HepG2 (cell line): Measurements from ENCODE around the gene NCS1. TPM values are rescaled to one million over a fixed set of nuclear protein-coding genes. Genes with fewer than 3 reads are reported as not detected.

Source experiments
- ATAC-seq: fragments of 200-7000 bp; cut with Tn5 transposase; 3 replicates; pipeline ENCODE4 v1.9.1; 2020; ENCODE audit warnings: mild to moderate bottlenecking, moderate library complexity
- BruUV-seq: library from RNA; stranded (reverse); fragments of 400-500 nt; replicated peaks from 2 replicates; lab custom pipeline; 2021; lab: Mats Ljungman, UMichigan
- CTCF ChIA-PET: fragments of 300-600 bp; formaldehyde crosslinking; extraction: SDS; loops from one replicate; lab custom pipeline; 2021; ENCODE audit warnings: low total read pairs, inconsistent platforms, low intra/inter-chr PET ratio; lab: Yijun Ruan, JAX
- POLR2A ChIA-PET: fragments of 350-600 bp; sonication (Branson Sonifier 250); formaldehyde crosslinking; loops from one replicate; lab custom pipeline; 2020; ENCODE audit warnings: antibody characterized with exemption, inconsistent platforms; lab: Yijun Ruan, JAX
- DNase-seq: peaks from one replicate; pipeline ENCODE4 v3.0.0-alpha.2; 2015; ENCODE audit warnings: low spot score
- FAIRE-seq: peaks from 3 replicates; lab custom pipeline; 2011; peaks lifted over from hg19 to GRCh38; lab: Jason Lieb, UNC
- H2AFZ ChIP-seq: one replicate; pipeline ENCODE4 v1.6.1; 2011; ENCODE audit warnings: low read length, inconsistent platforms
- H3K27ac ChIP-seq: fragments of 300-600 bp; 3 replicates; pipeline ENCODE4 v1.8.0; 2011; ENCODE audit warnings: mixed run types, mild to moderate bottlenecking, mixed read lengths, low read length, inconsistent platforms; ENCODE audit not compliant: insufficient read depth; ENCODE audit errors: extremely low read length
- H3K27me3 ChIP-seq, 2 experiments: fragments of 200-600 bp in 1 of 2; 2 replicates in 1 of 2; 3 replicates in 1 of 2; pipeline versions ENCODE4 v1.6.0 to v1.8.0; 2011; ENCODE audit warnings: low read length in 2 of 2, mild to moderate bottlenecking in 2 of 2, moderate library complexity in 2 of 2, inconsistent platforms in 1 of 2; ENCODE audit not compliant: insufficient read depth in 2 of 2, control insufficient read depth in 1 of 2
- H3K36me3 ChIP-seq, 2 experiments: fragments of 200-600 bp in 1 of 2; replicated peaks in 1 of 2; 2 replicates in 1 of 2; 3 replicates in 1 of 2; pipeline versions ENCODE4 v1.5.1 to v1.8.0; 2011; ENCODE audit warnings: low read length in 2 of 2, inconsistent platforms in 1 of 2; ENCODE audit not compliant: insufficient read depth in 2 of 2, control insufficient read depth in 1 of 2
- H3K4me1 ChIP-seq: 2 replicates; pipeline ENCODE4 v1.5.1; 2012; ENCODE audit warnings: low read length, inconsistent platforms; ENCODE audit not compliant: insufficient read depth
- H3K4me2 ChIP-seq: 2 replicates; pipeline ENCODE4 v1.6.0; 2011; ENCODE audit warnings: low read depth, low read length, inconsistent platforms
- H3K4me3 ChIP-seq, 3 experiments: fragments of 200-600 bp in 1 of 3; sonication (generic), shearing (Covaris generic) in 1 of 3; replicated peaks in 1 of 3; 2 replicates each; pipeline ENCODE4 v1.5.1; 2011 to 2016; ENCODE audit warnings: low read length in 3 of 3, inconsistent platforms in 2 of 3, low read depth in 2 of 3, mild to moderate bottlenecking in 2 of 3, control low read depth in 1 of 3, mixed read lengths in 1 of 3; ENCODE audit not compliant: insufficient read depth in 1 of 3
- H3K79me2 ChIP-seq: one replicate; pipeline ENCODE4 v1.6.1; 2011; ENCODE audit warnings: low read length, inconsistent platforms; ENCODE audit not compliant: insufficient read depth
- H3K9ac ChIP-seq: 2 replicates; pipeline ENCODE4 v1.6.0; 2011; ENCODE audit warnings: mild to moderate bottlenecking, low read depth, low read length, inconsistent platforms; ENCODE audit not compliant: insufficient read depth
- H3K9me3 ChIP-seq: 2 replicates; pipeline ENCODE4 v1.5.1; 2012; ENCODE audit warnings: mild to moderate bottlenecking, low read length
- H4K20me1 ChIP-seq: 2 replicates; pipeline ENCODE4 v1.6.0; 2011; ENCODE audit warnings: inconsistent platforms, mild to moderate bottlenecking, low read length, moderate library complexity; ENCODE audit not compliant: insufficient read depth
- BORCS8-MEF2B ChIP-seq: sonication (generic); formaldehyde crosslinking; IDR thresholded peaks from 2 replicates; pipeline ENCODE4 v1.8.0; 2022; ENCODE audit warnings: mild to moderate bottlenecking, missing genetic modification reagents
- KMT2A ChIP-seq: sonication (generic); formaldehyde crosslinking; IDR thresholded peaks from 2 replicates; pipeline ENCODE4 v1.4.0; 2020; ENCODE audit warnings: missing genetic modification reagents
- LCORL ChIP-seq, 2 experiments: fragments of 450-650 bp in 1 of 2; sonication (generic) in 1 of 2; formaldehyde crosslinking in 1 of 2; IDR thresholded peaks; 2 replicates each; pipeline versions ENCODE4 v1.5.0 to v1.6.1; 2017 to 2020; ENCODE audit warnings: antibody characterized with exemption in 1 of 2, missing genetic modification reagents in 1 of 2
- SP2 ChIP-seq: sonication (generic); formaldehyde crosslinking; IDR thresholded peaks from 2 replicates; pipeline ENCODE4 v1.5.1; 2020; ENCODE audit warnings: mild to moderate bottlenecking, missing genetic modification reagents
- THAP11 ChIP-seq: IDR thresholded peaks from 2 replicates; pipeline ENCODE4 v1.6.1; 2016; ENCODE audit warnings: missing biosample characterization, missing genetic modification reagents
- ZNF296 ChIP-seq: sonication (generic); formaldehyde crosslinking; conservative IDR thresholded peaks from 2 replicates; pipeline ENCODE4 v1.5.0; 2020; ENCODE audit warnings: mild to moderate bottlenecking, missing genetic modification reagents
- ZNF350 ChIP-seq: sonication (generic); formaldehyde crosslinking; IDR thresholded peaks from 2 replicates; pipeline ENCODE4 v1.4.0; 2020; ENCODE audit warnings: mild to moderate bottlenecking, low read depth, missing genetic modification reagents, borderline replicate concordance
- ZNF484 ChIP-seq: sonication (generic); formaldehyde crosslinking; IDR thresholded peaks from 2 replicates; pipeline ENCODE4 v1.5.1; 2020; ENCODE audit warnings: mild to moderate bottlenecking, low read depth, missing genetic modification reagents, borderline replicate concordance
- ZNF784 ChIP-seq: sonication (generic); formaldehyde crosslinking; IDR thresholded peaks from 2 replicates; pipeline ENCODE4 v1.5.1; 2020; ENCODE audit warnings: missing genetic modification reagents, mild to moderate bottlenecking, borderline replicate concordance
- ZNF891 ChIP-seq: sonication (generic); formaldehyde crosslinking; IDR thresholded peaks from 2 replicates; pipeline ENCODE4 v1.5.0; 2020; ENCODE audit warnings: mild to moderate bottlenecking, missing genetic modification reagents
- ZSCAN12 ChIP-seq: sonication (generic); formaldehyde crosslinking; IDR thresholded peaks from 2 replicates; pipeline ENCODE4 v1.9.0; 2021; ENCODE audit warnings: mild to moderate bottlenecking, missing genetic modification reagents
- WGBS: methylation state at CpG from one replicate; pipeline ENCODE4 v1.1.6; 2017; ENCODE audit warnings: low lambda C conversion rate; 5-methylcytosine and 5-hydroxymethylcytosine counted together
- in situ Hi-C: cut with HindIII; loops from 2 replicates; pipeline ENCODE4 v1.10.0; 2017; ENCODE audit warnings: low pct_unique_long_range_greater_than_20kb; ENCODE audit not compliant: extremely low pct_ligation_motif_present
- intact Hi-C: fragments of 100-400 bp; cut with micrococcal nuclease; formaldehyde crosslinking; loops from one replicate; pipeline ENCODE4 v1.10.0; 2022; ENCODE audit not compliant: unreplicated experiment
- polyA plus RNA-seq, 8 experiments: library from polyadenylated mRNA; depleted of rRNA in 3 of 8; stranded (reverse) in 7 of 8; unstranded in 1 of 8; fragments of >200 nt; fragmentation: Illumina TruSeq in 4 of 8; extraction: Trizol in 4 of 8; gene quantifications; 2 replicates each; pipeline versions ENCODE4 v1.2.1 to v1.2.3, GENCODE V29; 2011 to 2016; ENCODE audit warnings: low read depth in 4 of 8, missing spikeins in 1 of 8, mixed read lengths in 1 of 8; ENCODE audit not compliant: insufficient read depth in 1 of 8
- total RNA-seq, 5 experiments: library from RNA; depleted of rRNA; stranded (reverse); fragments of >200 nt; fragmentation: Illumina TruSeq; extraction: Trizol; gene quantifications; 2 replicates each; pipeline ENCODE4 v1.2.3, GENCODE V29; 2016; ENCODE audit warnings: low read depth in 1 of 5

NCS1 gene
- total and polyA plus RNA-seq, 2 of the 13 experiments (the other 11 are each of a cell fraction or from before 2014, with no cell fraction given) = 4.7 to 6.1 TPM

- Histone ChIP-seq H3K27me3 (0 out of 5 replicates have a peak, but pooled peaks cover 0 to 6% of the 10 kb centered on the region in 2 experiments), H3K9ac (no peak overlapping the region), H3K4me2 (no peak overlapping the region), H3K9me3 (no peaks in the 10 kb centered on the region), H2AFZ (no peak overlapping the region), H4K20me1 (no peaks in the 10 kb centered on the region), H3K79me2 (no peaks in the 10 kb centered on the region), H3K4me1 (peaks cover 10% of the 10 kb centered on the region; the same call in 1 of the 2 replicates)
- in situ Hi-C loops (no loop called here), intact Hi-C loops (no loop called here)
- ChIA-PET POLR2A (no interaction called here), CTCF (no interaction called here)
- DNase-seq = no peak
- BruUV-seq = no TSS peak
- 44% methylated on average over 3 of the region's 3 CpGs for WGBS
- no peak for FAIRE-seq
- TF ChIP-seq BORCS8-MEF2B (CRISPR knock-in tag) (no peak), ZNF350 (CRISPR knock-in tag) (no peak), ZNF296 (CRISPR knock-in tag) (no peak), LCORL (IDR thresholded peaks at IDR 0.05) (no peak), LCORL (CRISPR knock-in tag; IDR thresholded peaks at IDR 0.05) (no peak), KMT2A (CRISPR knock-in tag) (no peak), ZNF484 (CRISPR knock-in tag) (no peak), ZSCAN12 (CRISPR knock-in tag) (no peak), THAP11 (CRISPR knock-in tag) (no peak), SP2 (CRISPR knock-in tag) (no peak), ZNF891 (CRISPR knock-in tag) (no peak), ZNF784 (CRISPR knock-in tag) (no peak)
- TF ChIP-seq, all 625 proteins: peak for 0
- Histone ChIP-seq H3K4me3 (no peak overlapping the region), H3K27ac (no peak overlapping the region), H3K36me3 (no peaks in the 10 kb centered on the region)
- ATAC-seq = no peak
Observed at GRCh38 chr9:130147910-130148309, 24.3 kb upstream of the NCS1 start.
